COLO829 (cell line): Measurements from ENCODE around the gene SLC4A4.

Experiments
- DNase-seq: peaks from one replicate; pipeline ENCODE4 v3.0.0; 2012; ENCODE audit warnings: low spot score

Gene SLC4A4

GRCh38 chr4:71473541-71474240, 134.9 kb downstream of the SLC4A4 start:
- no peak for DNase-seq

GRCh38 chr4:71474731-71475130, 135.9 kb downstream of the SLC4A4 start:
- no peak for DNase-seq

DNA sequence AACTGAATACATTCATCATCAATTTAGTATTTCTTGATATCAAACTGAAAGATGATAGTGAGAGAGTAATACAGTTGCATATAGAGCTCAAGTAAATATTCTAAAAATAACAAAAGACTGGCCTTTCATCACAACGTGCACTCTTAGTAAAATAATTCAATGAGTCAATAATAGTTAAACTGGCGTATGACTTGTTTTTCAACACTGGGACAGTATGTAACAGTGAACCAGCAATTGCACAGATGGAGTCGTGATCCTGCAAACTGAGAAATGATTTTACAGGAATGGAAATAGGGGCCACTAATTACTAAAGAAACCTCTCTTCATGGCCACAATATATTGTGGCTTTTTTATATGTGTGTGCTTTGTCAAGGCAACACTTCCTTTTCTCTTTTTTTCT, 137.4 kb downstream of the SLC4A4 start:
- no peak for DNase-seq

GRCh38 chr4:71486550-71487343, 147.9 kb downstream of the SLC4A4 start:
- DNase-seq = no peak

DNA sequence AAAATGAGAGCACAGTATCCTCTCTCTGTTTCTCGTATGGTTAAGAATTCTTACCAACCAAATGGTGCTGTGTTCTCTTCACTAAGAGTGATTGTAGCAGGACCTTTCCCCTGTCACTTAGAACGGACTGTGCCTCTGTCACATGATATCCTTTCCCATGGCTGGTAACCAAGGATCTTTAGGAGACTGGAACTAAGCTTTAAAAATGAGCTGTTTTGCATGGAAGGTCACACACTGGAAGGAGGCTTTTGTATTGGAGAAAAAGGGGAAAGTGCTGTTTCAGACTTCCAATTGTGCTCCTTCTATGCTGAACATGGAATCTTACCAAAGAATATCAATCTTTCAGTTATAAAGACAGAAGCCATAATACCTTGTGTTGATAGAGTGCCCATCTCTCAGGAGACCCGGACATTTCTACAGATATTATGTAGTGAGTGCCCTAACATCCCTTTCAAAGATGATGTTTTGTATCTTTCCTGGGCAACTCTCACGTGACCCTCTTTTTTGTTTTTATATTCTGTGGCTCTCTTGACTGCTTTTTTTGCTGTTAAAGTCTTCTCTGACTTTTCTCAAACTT, 148.6 kb downstream of the SLC4A4 start:
- no peak for DNase-seq

DNA sequence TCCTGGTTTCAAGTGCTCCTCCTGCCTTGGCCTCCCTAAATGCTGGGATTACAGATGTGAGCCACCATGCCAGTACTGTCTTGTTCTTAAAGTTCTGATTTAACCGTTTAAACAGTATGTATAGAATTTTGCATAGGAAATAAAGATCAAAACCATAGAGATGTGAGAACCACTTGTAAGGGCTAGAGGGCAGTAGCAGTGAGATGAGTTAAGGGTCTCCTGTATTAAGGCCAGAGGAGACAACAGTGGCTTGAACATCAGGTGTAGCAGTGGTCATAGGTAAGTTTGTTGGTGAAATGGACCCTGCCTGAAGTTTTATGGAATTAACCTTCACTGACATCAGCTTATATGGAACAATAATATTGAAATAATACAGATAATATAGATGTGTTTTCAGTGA, 155.7 kb downstream of the SLC4A4 start:
- DNase-seq = no peak

- no peak for DNase-seq
Observed at GRCh38 chr4:71495454-71495853, 156.6 kb downstream of the SLC4A4 start.

DNA sequence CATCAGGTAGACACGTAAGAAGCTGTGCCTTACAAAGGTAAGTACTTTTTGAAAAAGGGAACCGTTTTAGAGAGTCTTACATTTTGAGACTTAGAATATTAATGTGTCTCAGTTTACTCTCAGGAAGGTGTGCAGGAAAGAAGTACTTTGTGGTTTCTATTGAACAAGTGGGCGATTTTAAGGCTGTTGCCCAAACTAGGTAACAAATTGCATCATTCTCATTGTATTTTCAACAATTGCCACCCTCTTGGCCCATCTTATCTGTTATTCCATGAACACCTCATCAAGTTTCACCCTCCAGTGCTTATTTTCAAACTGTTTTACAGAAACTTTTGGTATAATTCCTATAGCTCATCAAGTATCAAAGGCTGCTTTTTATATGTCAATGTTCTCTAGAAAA, 158.3 kb downstream of the SLC4A4 start:
- no peak for DNase-seq

- DNase-seq = no peak
Observed at GRCh38 chr4:71498002-71498401, 159.2 kb downstream of the SLC4A4 start.

DNA sequence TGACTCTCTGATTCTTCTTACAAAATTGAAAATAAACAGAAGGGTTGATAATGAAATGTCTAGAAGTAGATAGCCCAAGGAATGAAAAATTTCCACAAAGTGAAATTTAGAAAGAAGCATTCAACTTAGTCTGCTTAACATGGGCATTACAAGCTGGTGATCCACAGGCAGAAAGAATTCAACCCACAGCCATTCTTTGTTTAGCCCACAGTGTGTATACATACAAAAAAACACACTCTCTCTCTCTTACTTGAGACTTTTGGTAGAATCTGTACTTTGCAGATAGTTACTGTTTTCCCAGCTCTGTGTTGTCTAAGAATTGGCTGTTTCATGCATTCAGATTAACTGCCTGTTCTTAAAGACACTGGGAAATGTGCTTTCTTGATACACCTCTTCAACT, 159.8 kb downstream of the SLC4A4 start:
- DNase-seq = no peak

DNA sequence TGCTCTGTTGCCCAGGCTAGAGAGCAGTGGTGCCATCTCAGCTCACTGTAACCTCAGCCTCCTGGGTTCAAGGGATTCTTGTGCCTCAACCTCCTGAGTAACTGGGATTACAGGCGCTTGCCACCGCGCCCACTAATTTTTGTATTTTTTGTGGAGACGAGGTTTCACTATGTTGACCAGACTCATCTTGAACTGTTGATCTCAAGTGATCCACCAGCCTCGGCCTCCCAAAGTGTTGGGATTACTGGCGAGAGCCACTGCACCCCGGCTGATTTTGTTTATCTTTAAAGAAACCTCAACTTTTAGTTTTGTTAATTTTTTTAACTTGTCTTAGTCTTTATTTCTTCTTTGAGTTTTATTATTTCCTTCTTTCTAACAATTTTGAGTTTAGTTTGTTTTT, 163.2 kb downstream of the SLC4A4 start:
- no peak for DNase-seq

- DNase-seq = no peak
Observed at GRCh38 chr4:71518283-71518989, 179.6 kb downstream of the SLC4A4 start.

DNA sequence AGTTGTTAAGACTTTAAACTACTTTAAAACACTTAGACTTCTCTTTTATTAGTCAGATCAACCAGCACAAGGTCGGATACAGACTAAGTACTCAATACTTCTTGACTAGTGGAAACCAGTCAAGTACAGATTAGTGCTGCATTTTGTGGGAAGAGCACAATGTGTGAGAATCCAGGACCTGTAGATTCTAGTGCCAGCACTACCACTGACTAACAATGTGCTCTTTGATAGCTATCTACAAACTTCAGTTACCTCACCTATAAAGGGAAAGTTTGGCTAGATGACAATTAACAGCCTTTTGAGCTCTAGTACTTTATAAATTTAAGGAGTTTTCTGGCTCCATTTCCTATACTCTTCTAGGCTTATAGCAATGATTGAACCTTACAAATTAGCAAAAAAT, 181.5 kb downstream of the SLC4A4 start:
- DNase-seq = no peak

DNA sequence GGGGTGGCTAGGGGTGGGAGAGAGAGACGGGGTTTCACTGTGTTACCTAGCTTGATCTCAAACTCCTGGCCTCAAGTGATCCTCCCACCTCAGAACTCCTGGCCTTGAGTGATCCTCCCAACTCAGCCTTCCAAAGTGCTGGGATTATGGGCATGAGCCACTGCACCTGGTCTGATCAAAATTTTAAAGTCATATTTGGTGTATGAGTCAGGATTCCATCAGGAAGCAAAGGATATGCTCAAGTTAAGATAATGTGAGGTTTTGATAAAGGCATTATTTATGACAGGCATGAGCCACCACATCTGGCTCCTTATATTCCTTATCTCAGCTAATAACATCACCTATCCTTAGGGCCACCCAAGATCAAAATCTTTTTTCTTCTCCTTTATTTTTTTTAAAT, 182.0 kb downstream of the SLC4A4 start:
- DNase-seq = no peak

- DNase-seq = no peak
Observed at GRCh38 chr4:71524756-71525155, 185.9 kb downstream of the SLC4A4 start.

DNA sequence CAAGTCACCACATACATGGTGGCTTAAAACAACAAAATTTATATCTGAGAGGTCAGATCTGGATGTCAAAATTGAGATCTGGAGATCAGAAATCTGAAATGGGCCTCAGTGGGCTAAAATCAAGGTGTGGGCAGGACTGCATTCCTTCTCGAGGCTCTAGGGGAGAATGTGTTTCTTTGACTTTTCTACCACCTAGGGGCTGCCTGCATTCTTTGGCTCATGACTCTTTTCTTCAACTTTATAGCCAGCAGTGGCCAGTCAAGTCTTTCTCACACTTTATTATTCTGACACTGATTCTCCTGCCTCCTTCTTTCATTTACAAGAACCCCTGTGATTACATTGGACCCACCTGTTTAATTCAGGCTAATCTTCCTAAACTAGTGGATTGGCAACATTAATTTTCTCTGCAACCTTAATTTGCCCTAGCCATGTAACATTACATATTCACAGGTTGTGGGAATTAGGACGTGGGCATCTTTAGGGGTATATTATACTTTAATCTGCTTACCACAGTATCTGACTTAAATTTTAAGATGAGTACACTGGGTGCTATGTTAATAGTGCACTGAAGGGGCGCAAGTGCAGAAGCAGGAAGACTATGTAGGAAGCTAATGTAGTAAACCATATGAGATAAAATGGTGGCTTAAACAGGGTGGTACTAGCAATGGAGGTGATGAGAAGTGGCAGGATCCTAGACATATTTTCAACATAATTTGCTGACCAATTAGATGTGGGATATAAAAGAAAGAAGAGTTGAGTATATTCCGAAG, 188.0 kb downstream of the SLC4A4 start:
- DNase-seq = no peak

DNA sequence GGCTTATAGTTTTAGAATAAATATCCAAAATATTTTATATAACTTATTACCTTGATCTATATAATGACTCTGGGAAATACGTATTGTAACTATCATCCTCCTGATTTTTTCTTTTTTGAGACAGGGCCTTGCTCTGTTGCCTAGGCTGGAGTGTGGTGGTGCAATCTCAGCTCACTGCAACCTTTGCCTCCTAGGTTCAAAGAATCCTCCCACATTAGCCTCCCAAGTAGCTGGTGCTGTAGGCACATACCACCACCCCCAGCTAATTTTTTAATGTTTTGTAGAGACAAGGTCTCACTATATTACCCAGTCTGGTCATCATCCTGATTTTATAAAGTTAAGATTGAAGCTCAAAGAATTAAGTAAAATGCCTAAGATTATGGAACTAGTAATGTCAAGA, 193.6 kb downstream of the SLC4A4 start:
- DNase-seq = no peak

DNA sequence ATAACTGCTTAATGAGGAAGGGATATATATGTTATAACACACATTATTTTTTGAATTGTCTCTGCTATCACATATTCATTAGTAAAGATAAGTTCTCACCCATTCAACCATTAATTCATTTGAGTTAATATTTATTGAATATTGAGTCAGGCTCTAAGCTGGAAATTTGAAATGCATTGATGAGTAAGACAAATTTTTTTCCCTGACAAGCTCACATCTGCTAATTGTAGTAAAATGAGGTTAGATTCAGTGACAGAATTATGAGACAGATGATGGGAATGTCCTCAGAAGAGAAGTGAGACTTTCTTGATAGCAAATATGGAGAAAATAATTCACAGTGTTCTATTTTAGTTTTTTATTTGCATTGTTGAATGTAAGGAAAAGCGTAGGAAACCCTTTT, 194.3 kb downstream of the SLC4A4 start:
- no peak for DNase-seq

GRCh38 chr4:71537551-71538065, 198.8 kb downstream of the SLC4A4 start:
- DNase-seq = no peak

- DNase-seq = no peak
Observed at GRCh38 chr4:71538528-71538927, 199.7 kb downstream of the SLC4A4 start.

DNA sequence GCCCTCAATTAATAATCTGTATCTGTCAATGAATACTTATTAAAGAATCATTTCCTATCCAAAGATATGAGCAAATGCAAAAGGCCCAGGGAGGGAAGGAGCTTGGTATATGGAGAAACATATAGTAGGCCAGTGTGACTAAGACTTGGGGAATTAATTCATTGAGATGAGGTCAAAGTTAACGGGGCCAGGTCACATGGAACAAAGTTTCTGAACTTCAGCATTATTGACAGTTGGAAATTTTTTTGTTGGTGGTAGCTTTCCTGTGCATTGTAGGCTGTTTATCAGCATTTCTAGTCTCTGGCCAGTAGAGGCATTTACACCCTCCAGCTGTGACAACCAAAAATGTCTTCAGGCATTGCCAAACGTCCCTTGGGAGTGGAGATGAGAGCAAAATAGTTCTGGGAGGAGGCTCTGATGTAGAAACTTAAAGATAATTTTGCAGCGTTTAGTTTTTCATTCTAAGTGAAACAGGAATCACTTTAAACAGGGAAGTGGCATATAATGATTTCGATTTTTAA, 202.0 kb downstream of the SLC4A4 start:
- DNase-seq = peak; percentile 36
